ES-I3 (cell line): Measurements from ENCODE around the gene TMEM37.

Source experiments
- H3K36me3 ChIP-seq: 2 replicates; pipeline ENCODE4 v1.6.1; 2013; ENCODE audit warnings: mild to moderate bottlenecking, low read length, control low read depth, moderate library complexity; ENCODE audit not compliant: insufficient read depth
- H3K4me1 ChIP-seq: 2 replicates; pipeline ENCODE4 v1.6.1; 2013; ENCODE audit warnings: mild to moderate bottlenecking, control low read depth, low read length; ENCODE audit not compliant: insufficient read depth
- H3K9ac ChIP-seq: 2 replicates; pipeline ENCODE4 v1.6.1; 2013; ENCODE audit warnings: low read depth, mild to moderate bottlenecking, low read length, moderate library complexity
- H3K9me3 ChIP-seq: 2 replicates; pipeline ENCODE4 v1.6.1; 2013; ENCODE audit warnings: mild to moderate bottlenecking, low read length, moderate library complexity; ENCODE audit not compliant: control insufficient read depth, insufficient read depth

Gene TMEM37

GRCh38 chr2:119469131-119469530 lies 37.5 kb downstream of the TMEM37 start:
- H3K4me1 ChIP-seq, result peaks cover 7% of the 10 kb centered on the region
- no peaks in the 10 kb centered on the region for H3K9me3 ChIP-seq
- no peaks in the 10 kb centered on the region for H3K36me3 ChIP-seq
- H3K9ac ChIP-seq, result no peak overlapping the region

- Histone ChIP-seq H3K9ac (no peak overlapping the region; the same call in 1 of the 2 replicates), H3K36me3 (no peaks in the 10 kb centered on the region), H3K4me1 (peaks cover 8% of the 10 kb centered on the region), H3K9me3 (no peaks in the 10 kb centered on the region)
These were observed 38.1 kb downstream of the TMEM37 start for GRCh38 chr2:119469661-119470297.

GRCh38 chr2:119472749-119473148 lies 41.1 kb downstream of the TMEM37 start:
- no peaks in the 10 kb centered on the region for H3K9me3 ChIP-seq
- H3K9ac ChIP-seq, result no peak overlapping the region
- H3K4me1 ChIP-seq, result peaks cover 21% of the 10 kb centered on the region
- no peaks in the 10 kb centered on the region for H3K36me3 ChIP-seq

GRCh38 chr2:119473621-119474370 lies 42.1 kb downstream of the TMEM37 start:
- Histone ChIP-seq H3K4me1 (peaks cover 21% of the 10 kb centered on the region), H3K36me3 (no peaks in the 10 kb centered on the region), H3K9me3 (no peaks in the 10 kb centered on the region), H3K9ac (no peak overlapping the region)

- Histone ChIP-seq H3K4me1 (peaks cover 19% of the 10 kb centered on the region), H3K36me3 (no peaks in the 10 kb centered on the region), H3K9ac (no peak overlapping the region), H3K9me3 (no peaks in the 10 kb centered on the region)
These were observed 42.9 kb downstream of the TMEM37 start for GRCh38 chr2:119474371-119475224.

- H3K4me1 ChIP-seq, result peaks cover 14% of the 10 kb centered on the region; the same call in 1 of the 2 replicates
- H3K9me3 ChIP-seq, result no peaks in the 10 kb centered on the region
- no peaks in the 10 kb centered on the region for H3K36me3 ChIP-seq
- no peak overlapping the region for H3K9ac ChIP-seq
These were observed 43.7 kb downstream of the TMEM37 start for GRCh38 chr2:119475225-119475856.

- no peaks in the 10 kb centered on the region for H3K36me3 ChIP-seq
- no peaks in the 10 kb centered on the region for H3K9me3 ChIP-seq
These were observed 44.2 kb downstream of the TMEM37 start for GRCh38 chr2:119475857-119476244.

GRCh38 chr2:119476301-119477112 lies 44.9 kb downstream of the TMEM37 start:
- Histone ChIP-seq H3K9me3 (no peaks in the 10 kb centered on the region), H3K4me1 (peaks cover 14% of the 10 kb centered on the region; the same call in 1 of the 2 replicates), H3K9ac (no peak overlapping the region), H3K36me3 (no peaks in the 10 kb centered on the region)

More at GRCh38 chr2:119475857-119476244, 44.2 kb downstream of the TMEM37 start:
- peaks cover 14% of the 10 kb centered on the region; the same call in 1 of the 2 replicates for H3K4me1 ChIP-seq
- no peak overlapping the region for H3K9ac ChIP-seq

GRCh38 chr2:119477113-119477505 lies 45.5 kb downstream of the TMEM37 start:
- no peaks in the 10 kb centered on the region for H3K9me3 ChIP-seq
- H3K4me1 ChIP-seq, result peaks cover 14% of the 10 kb centered on the region; the same call in 1 of the 2 replicates
- H3K36me3 ChIP-seq, result no peaks in the 10 kb centered on the region
- no peak overlapping the region for H3K9ac ChIP-seq

- H3K9me3 ChIP-seq, result no peaks in the 10 kb centered on the region
- H3K9ac ChIP-seq, result no peak overlapping the region
- H3K4me1 ChIP-seq, result peaks cover 14% of the 10 kb centered on the region; the same call in 1 of the 2 replicates
- H3K36me3 ChIP-seq, result no peaks in the 10 kb centered on the region
These were observed 46.7 kb downstream of the TMEM37 start for GRCh38 chr2:119478188-119478977.

GRCh38 chr2:119478978-119479295 lies 47.3 kb downstream of the TMEM37 start:
- H3K36me3 ChIP-seq, result no peaks in the 10 kb centered on the region

GRCh38 chr2:119480184-119480583 lies 48.5 kb downstream of the TMEM37 start:
- H3K9me3 ChIP-seq, result no peaks in the 10 kb centered on the region
- no peak overlapping the region for H3K9ac ChIP-seq
- H3K36me3 ChIP-seq, result no peaks in the 10 kb centered on the region
- peaks cover 9% of the 10 kb centered on the region; the same call in 1 of the 2 replicates for H3K4me1 ChIP-seq

More at GRCh38 chr2:119478978-119479295, 47.3 kb downstream of the TMEM37 start:
- H3K4me1 ChIP-seq, result peaks cover 14% of the 10 kb centered on the region; the same call in 1 of the 2 replicates
- no peak overlapping the region for H3K9ac ChIP-seq
- H3K9me3 ChIP-seq, result no peaks in the 10 kb centered on the region

- Histone ChIP-seq H3K9ac (no peak overlapping the region), H3K4me1 (peaks cover 7% of the 10 kb centered on the region; the same call in 1 of the 2 replicates), H3K36me3 (no peaks in the 10 kb centered on the region), H3K9me3 (no peaks in the 10 kb centered on the region)
These were observed 49.1 kb downstream of the TMEM37 start for GRCh38 chr2:119480718-119481142.
